Neural progenitor cell (in vitro differentiated cells): ENCODE data around the gene CDK5RAP2. TPM values are rescaled to one million over a fixed set of nuclear protein-coding genes. Genes with fewer than 3 reads are reported as not detected.

ENCODE experiments used
- DNase-seq: peaks from one replicate; pipeline ENCODE4 v3.0.0-alpha.2; 2016; ENCODE audit warnings: low spot score
- H2AFZ ChIP-seq: fragments of 200-600 bp; sonication (generic); replicated peaks from 2 replicates; pipeline ENCODE4 v1.6.1; 2016; ENCODE audit warnings: antibody characterized with exemption
- H3F3A ChIP-seq: fragments of 200-600 bp; sonication (generic); 2 replicates; pipeline ENCODE4 v1.6.1; 2016; ENCODE audit warnings: antibody characterized with exemption, low read depth
- H3K27ac ChIP-seq: fragments of 200-600 bp; sonication (generic); 2 replicates; pipeline ENCODE4 v1.5.1; 2016; ENCODE audit warnings: mild to moderate bottlenecking
- H3K27me3 ChIP-seq: fragments of 200-600 bp; sonication (generic); 2 replicates; pipeline ENCODE4 v1.6.1; 2016; ENCODE audit warnings: mild to moderate bottlenecking, moderate library complexity
- H3K36me3 ChIP-seq: fragments of 200-600 bp; sonication (generic); 2 replicates; pipeline ENCODE4 v1.5.1; 2016
- H3K4me1 ChIP-seq: fragments of 200-600 bp; sonication (generic); 2 replicates; pipeline ENCODE4 v1.6.1; 2016; ENCODE audit warnings: mixed run types
- H3K4me2 ChIP-seq: fragments of 200-600 bp; sonication (generic); 2 replicates; pipeline ENCODE4 v1.6.1; 2016
- H3K4me3 ChIP-seq: fragments of 200-600 bp; sonication (generic); 2 replicates; pipeline ENCODE4 v1.5.1; 2016
- H3K79me2 ChIP-seq: fragments of 200-600 bp; sonication (generic); 2 replicates; pipeline ENCODE4 v1.6.1; 2016; ENCODE audit warnings: low read depth
- H3K9ac ChIP-seq: fragments of 200-600 bp; sonication (generic); 2 replicates; pipeline ENCODE4 v1.6.1; 2016
- H3K9me3 ChIP-seq: fragments of 200-600 bp; sonication (generic); 2 replicates; pipeline ENCODE4 v1.5.1; 2016; ENCODE audit warnings: low read depth
- H4K20me1 ChIP-seq: fragments of 200-600 bp; sonication (generic); 2 replicates; pipeline ENCODE4 v1.6.1; 2016; ENCODE audit warnings: low read depth
- H3K27ac Mint-ChIP-seq: 3 replicates; pipeline ENCODE4 v1.8.0; 2021; ENCODE audit warnings: mixed read lengths
- H3K27me3 Mint-ChIP-seq: 2 replicates; pipeline ENCODE4 v1.8.0; 2022; ENCODE audit warnings: low read depth, mild to moderate bottlenecking, inconsistent platforms, moderate library complexity, mixed read lengths; ENCODE audit not compliant: insufficient read depth
- H3K36me3 Mint-ChIP-seq: 3 replicates; pipeline ENCODE4 v1.8.0; 2021; ENCODE audit warnings: mixed read lengths
- H3K4me1 Mint-ChIP-seq: 3 replicates; pipeline ENCODE4 v1.8.0; 2021; ENCODE audit warnings: mixed read lengths
- H3K4me3 Mint-ChIP-seq: 3 replicates; pipeline ENCODE4 v1.8.0; 2021; ENCODE audit warnings: mild to moderate bottlenecking, moderate library complexity, mixed read lengths
- H3K9me3 Mint-ChIP-seq: 3 replicates; pipeline ENCODE4 v1.8.0; 2020; ENCODE audit warnings: mixed read lengths
- EZH2 ChIP-seq: fragments of 200-600 bp; sonication (generic); IDR thresholded peaks from 2 replicates; pipeline ENCODE4 v1.6.1; 2017; ENCODE audit warnings: antibody characterized with exemption, mild to moderate bottlenecking, moderate library complexity
- EZH2phosphoT487 ChIP-seq: fragments of 200-600 bp; sonication (generic); IDR thresholded peaks from 2 replicates; pipeline ENCODE4 v1.6.1; 2017; ENCODE audit warnings: antibody characterized with exemption
- total RNA-seq: library from RNA; depleted of rRNA; stranded (reverse); fragments of >200 nt; gene quantifications from 2 replicates; pipeline ENCODE4 v1.2.3, GENCODE V29; 2015; ENCODE audit warnings: low replicate concordance
- TF ChIP-seq, protein P1 (sequence below): fragments of 200-600 bp; sonication (generic); IDR thresholded peaks from 2 replicates; pipeline ENCODE4 v1.5.1; 2017; ENCODE audit warnings: antibody characterized with exemption, mild to moderate bottlenecking

Gene CDK5RAP2
- total RNA-seq, 1 donor from 2014 or later: 62.5 TPM

DNA sequence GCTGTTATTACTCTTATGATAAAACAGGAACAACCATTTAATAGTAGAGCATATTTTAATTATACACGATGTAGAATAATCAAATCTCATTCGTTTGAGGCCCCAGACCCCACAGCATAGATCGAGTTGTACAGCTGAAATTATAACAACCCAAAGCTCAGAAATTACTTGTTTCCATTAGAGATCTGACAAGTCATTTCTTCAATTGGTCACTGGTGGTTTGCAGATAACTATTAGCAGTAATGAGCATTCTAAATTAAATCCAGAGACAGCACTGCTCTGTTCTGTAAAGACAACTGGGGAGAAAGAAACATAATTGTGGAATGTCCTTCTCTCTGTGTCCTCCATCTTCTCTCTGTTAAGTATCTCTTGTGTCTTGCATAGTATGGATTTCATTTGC, 12.9 kb downstream of the CDK5RAP2 start:
- peaks cover 4% of the 10 kb centered on the region for H3K36me3 ChIP-seq
- no peak for DNase-seq

DNA sequence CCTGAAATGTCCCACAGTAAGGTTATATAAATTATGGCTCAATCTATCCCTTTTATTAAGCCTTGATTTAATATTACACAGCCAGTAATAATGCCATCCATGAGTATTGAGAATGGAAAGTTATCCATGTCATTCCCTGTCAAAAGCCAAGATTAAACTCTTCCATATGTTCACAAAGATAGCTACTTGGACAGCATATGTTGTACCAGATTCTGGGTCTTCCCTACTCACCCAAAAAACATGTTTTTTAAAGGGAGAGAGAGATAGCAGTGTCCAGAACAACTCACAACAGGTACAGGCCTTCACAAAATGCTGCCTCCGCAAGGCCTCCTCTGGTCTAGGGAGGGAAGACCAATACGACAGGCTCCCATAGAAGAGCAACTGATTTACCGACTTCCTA, 15.4 kb downstream of the CDK5RAP2 start:
- H3K9me3 ChIP-seq: no peaks in the 10 kb centered on the region
- no peak overlapping the region for H3K4me3 ChIP-seq
- TF ChIP-seq EZH2: no peak
- TF ChIP-seq, protein P1, sequence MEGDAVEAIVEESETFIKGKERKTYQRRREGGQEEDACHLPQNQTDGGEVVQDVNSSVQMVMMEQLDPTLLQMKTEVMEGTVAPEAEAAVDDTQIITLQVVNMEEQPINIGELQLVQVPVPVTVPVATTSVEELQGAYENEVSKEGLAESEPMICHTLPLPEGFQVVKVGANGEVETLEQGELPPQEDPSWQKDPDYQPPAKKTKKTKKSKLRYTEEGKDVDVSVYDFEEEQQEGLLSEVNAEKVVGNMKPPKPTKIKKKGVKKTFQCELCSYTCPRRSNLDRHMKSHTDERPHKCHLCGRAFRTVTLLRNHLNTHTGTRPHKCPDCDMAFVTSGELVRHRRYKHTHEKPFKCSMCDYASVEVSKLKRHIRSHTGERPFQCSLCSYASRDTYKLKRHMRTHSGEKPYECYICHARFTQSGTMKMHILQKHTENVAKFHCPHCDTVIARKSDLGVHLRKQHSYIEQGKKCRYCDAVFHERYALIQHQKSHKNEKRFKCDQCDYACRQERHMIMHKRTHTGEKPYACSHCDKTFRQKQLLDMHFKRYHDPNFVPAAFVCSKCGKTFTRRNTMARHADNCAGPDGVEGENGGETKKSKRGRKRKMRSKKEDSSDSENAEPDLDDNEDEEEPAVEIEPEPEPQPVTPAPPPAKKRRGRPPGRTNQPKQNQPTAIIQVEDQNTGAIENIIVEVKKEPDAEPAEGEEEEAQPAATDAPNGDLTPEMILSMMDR: no peak
- no peak for TF ChIP-seq EZH2phosphoT487
- H3K27ac ChIP-seq: no peak overlapping the region
- H3K9ac ChIP-seq: no peak overlapping the region
- H3K4me1 Mint-ChIP-seq: no peaks in the 10 kb centered on the region
- H3K36me3 ChIP-seq: peaks cover 4% of the 10 kb centered on the region
- H3K27me3 Mint-ChIP-seq: peaks cover 2% of the 10 kb centered on the region
- no peak for DNase-seq
- peaks cover 35% of the 10 kb centered on the region for H4K20me1 ChIP-seq
- no peak overlapping the region for H3K27ac Mint-ChIP-seq
- no peaks in the 10 kb centered on the region for H3K9me3 Mint-ChIP-seq
- peaks cover 53% of the 10 kb centered on the region for H3K36me3 Mint-ChIP-seq
- no peak overlapping the region for H3K4me2 ChIP-seq
- H3K4me1 ChIP-seq: no peaks in the 10 kb centered on the region
- no peaks in the 10 kb centered on the region for H3F3A ChIP-seq
- H2AFZ ChIP-seq: no peak overlapping the region
- H3K79me2 ChIP-seq: peaks cover 61% of the 10 kb centered on the region
- H3K4me3 Mint-ChIP-seq: no peak overlapping the region
- H3K27me3 ChIP-seq: no peaks in the 10 kb centered on the region

More for the DNA sequence above, 12.9 kb downstream of the CDK5RAP2 start:
- H3F3A ChIP-seq: no peaks in the 10 kb centered on the region
- H3K4me1 ChIP-seq: no peaks in the 10 kb centered on the region
- Mint-ChIP-seq H3K9me3 (no peaks in the 10 kb centered on the region), H3K36me3 (peaks cover 53% of the 10 kb centered on the region), H3K27ac (no peak overlapping the region), H3K4me3 (no peak overlapping the region), H3K27me3 (no peaks in the 10 kb centered on the region), H3K4me1 (no peaks in the 10 kb centered on the region)
- no peak overlapping the region for H3K4me2 ChIP-seq
- peaks cover 34% of the 10 kb centered on the region for H4K20me1 ChIP-seq
- H3K79me2 ChIP-seq: peaks cover 49% of the 10 kb centered on the region
- H3K9me3 ChIP-seq: no peaks in the 10 kb centered on the region
- no peaks in the 10 kb centered on the region for H3K27me3 ChIP-seq
- H2AFZ ChIP-seq: no peak overlapping the region
- H3K4me3 ChIP-seq: no peak overlapping the region
- no peak for TF ChIP-seq EZH2
- TF ChIP-seq, protein P1: no peak
- TF ChIP-seq EZH2phosphoT487: no peak
- H3K27ac ChIP-seq: no peak overlapping the region
- H3K9ac ChIP-seq: no peak overlapping the region

DNA sequence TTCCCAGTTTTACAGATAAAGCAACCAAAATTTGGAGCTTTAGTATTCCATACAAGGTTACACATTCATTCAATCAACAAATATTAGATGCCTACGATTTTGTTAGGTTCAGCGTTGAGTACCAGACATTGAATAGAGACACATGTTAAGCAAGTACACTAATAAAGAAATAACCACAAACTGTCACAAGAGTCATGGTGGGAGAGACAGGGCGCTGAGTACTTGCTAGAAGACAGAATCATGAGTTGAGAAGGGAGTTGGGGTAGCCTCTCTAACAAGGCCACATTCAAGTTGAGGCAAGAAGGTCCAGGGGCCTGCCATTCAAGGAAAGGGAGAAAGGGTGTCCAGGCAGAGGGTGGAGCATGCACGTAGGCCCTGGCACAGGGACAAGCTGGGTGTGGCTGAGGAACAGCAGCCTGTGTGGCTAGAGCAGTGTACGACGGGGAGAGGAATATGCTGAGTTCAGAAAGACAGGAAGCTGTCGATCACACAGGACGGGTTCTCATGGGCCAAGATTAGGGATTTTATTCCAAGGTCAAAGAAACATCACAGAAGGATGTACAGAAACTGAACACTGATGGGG, 17.0 kb downstream of the CDK5RAP2 start:
- Histone ChIP-seq H3K4me2 (no peak overlapping the region), H3K9me3 (no peaks in the 10 kb centered on the region), H4K20me1 (peaks cover 37% of the 10 kb centered on the region), H3K27me3 (no peaks in the 10 kb centered on the region), H3F3A (no peaks in the 10 kb centered on the region), H3K9ac (no peak overlapping the region), H3K4me3 (no peak overlapping the region), H2AFZ (no peak overlapping the region), H3K27ac (no peak overlapping the region), H3K4me1 (no peaks in the 10 kb centered on the region), H3K36me3 (peaks cover 4% of the 10 kb centered on the region), H3K79me2 (peaks cover 72% of the 10 kb centered on the region)
- Mint-ChIP-seq H3K27me3 (peaks cover 2% of the 10 kb centered on the region), H3K36me3 (peaks cover 48% of the 10 kb centered on the region), H3K27ac (no peak overlapping the region), H3K4me1 (no peaks in the 10 kb centered on the region), H3K9me3 (no peaks in the 10 kb centered on the region), H3K4me3 (no peak overlapping the region)
- DNase-seq: no peak
- TF ChIP-seq, protein P1: no peak
- TF ChIP-seq EZH2: no peak
- no peak for TF ChIP-seq EZH2phosphoT487
